Kidney epithelial cell (primary cell): ENCODE data around the gene ZNF236. TPM values are rescaled to one million over a fixed set of nuclear protein-coding genes. Genes with fewer than 3 reads are reported as not detected.

Source experiments
- DNase-seq: peaks from one replicate; pipeline ENCODE4 v3.0.0-alpha.2; 2010; ENCODE audit warnings: low read depth
- H3K27me3 ChIP-seq: 2 replicates; pipeline ENCODE4 v1.6.0; 2011; ENCODE audit warnings: low read length; ENCODE audit not compliant: control insufficient read depth, insufficient read depth
- H3K36me3 ChIP-seq: 2 replicates; pipeline ENCODE4 v1.5.1; 2011; ENCODE audit warnings: low read length; ENCODE audit not compliant: control insufficient read depth, insufficient read depth
- H3K4me3 ChIP-seq: 2 replicates; pipeline ENCODE4 v1.5.1; 2011; ENCODE audit warnings: low read depth, mild to moderate bottlenecking, control low read depth, low read length
- total RNA-seq: library from RNA; depleted of rRNA; stranded (reverse); fragments of >200 nt; gene quantifications from 2 replicates; pipeline ENCODE4 v1.2.3, GENCODE V29; 2015
- TF ChIP-seq, protein P1 (sequence below): IDR thresholded peaks from 2 replicates; pipeline ENCODE4 v1.5.1; 2011; ENCODE audit warnings: mild to moderate bottlenecking, moderate library complexity, low read length, control low read depth, inconsistent platforms; ENCODE audit not compliant: insufficient read depth, poor library complexity, severe bottlenecking

ZNF236 gene
- total RNA-seq, 1 donor from 2014 or later, result 7.8 TPM

DNA sequence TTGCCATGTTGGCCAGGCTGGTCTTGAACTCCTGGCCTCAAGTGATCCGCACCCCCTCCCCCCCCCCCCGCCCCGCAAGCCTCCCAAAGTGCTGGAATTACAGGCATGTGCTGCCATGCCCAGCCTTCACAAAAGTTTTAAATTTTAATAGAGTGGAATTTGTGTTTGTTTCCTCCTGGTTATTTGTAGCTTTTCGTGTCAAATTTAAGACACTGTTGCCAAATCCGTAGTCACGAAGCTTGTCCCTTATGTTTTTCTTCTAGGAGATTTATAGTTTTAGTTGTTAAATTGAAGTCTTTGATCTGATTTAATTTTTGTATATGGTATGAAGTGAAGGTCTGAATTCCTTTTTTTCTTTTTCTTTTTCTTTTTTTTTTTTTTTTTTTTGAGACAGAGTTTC, 14.7 kb downstream of the ZNF236 start:
- TF ChIP-seq, protein P1, sequence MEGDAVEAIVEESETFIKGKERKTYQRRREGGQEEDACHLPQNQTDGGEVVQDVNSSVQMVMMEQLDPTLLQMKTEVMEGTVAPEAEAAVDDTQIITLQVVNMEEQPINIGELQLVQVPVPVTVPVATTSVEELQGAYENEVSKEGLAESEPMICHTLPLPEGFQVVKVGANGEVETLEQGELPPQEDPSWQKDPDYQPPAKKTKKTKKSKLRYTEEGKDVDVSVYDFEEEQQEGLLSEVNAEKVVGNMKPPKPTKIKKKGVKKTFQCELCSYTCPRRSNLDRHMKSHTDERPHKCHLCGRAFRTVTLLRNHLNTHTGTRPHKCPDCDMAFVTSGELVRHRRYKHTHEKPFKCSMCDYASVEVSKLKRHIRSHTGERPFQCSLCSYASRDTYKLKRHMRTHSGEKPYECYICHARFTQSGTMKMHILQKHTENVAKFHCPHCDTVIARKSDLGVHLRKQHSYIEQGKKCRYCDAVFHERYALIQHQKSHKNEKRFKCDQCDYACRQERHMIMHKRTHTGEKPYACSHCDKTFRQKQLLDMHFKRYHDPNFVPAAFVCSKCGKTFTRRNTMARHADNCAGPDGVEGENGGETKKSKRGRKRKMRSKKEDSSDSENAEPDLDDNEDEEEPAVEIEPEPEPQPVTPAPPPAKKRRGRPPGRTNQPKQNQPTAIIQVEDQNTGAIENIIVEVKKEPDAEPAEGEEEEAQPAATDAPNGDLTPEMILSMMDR, result no peak
- no peaks in the 10 kb centered on the region for H3K27me3 ChIP-seq
- DNase-seq, result no peak
- H3K4me3 ChIP-seq, result no peak overlapping the region
- H3K36me3 ChIP-seq, result no peaks in the 10 kb centered on the region

DNA sequence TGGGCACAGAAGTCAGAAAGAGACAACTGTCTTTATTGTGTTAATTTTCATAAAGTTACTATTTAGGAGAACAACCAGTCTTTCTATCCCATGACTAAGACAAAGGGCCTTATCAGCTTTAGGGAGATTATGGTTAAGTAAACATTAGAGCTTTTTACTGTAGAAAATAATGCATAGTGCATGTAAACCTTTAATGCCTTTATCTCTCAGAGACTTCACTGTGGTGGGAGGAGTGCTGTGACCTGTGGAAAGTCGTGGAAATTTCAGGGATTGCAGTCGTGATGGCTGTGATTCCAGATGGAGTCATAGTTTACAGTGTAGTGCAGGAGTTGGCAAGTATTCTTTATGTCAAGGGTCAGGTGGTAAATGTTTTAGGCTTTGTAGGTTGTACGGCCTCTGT, 15.8 kb downstream of the ZNF236 start:
- no peak for DNase-seq
- no peaks in the 10 kb centered on the region for H3K27me3 ChIP-seq
- no peaks in the 10 kb centered on the region for H3K36me3 ChIP-seq
- TF ChIP-seq, protein P1, result no peak
- no peak overlapping the region for H3K4me3 ChIP-seq

DNA sequence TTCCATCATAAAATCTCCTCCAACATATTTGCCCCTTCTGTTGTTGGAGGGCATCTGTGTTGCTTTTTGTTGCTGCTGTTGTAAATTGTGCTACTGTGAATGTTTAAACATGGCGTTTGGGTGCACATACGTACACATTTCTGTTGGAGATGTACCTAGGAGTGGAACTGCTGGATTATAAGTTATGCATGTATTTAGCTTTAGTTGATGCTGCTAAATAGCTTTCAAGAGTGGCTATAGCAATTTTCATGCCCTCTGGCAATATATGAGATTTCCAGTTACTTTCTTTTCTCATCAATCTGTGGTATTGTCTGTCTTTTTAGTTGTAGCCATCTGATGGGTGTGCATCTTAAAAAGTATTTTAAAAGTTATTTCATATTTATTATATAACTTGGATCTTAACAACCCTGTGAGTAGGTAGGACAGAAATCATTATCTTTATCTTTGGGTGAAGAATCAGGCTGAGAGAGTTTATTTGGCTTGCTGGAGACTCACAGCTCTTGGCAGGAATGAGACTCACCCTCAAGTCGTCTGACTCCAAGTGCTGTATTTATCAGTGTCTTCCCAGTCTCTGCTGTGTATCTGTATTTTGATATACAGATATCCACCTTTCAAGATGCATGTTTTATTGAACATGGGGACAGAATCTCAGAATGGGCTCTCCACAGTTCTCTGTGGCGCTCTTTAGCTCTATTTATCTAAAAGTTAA, 16.9 kb downstream of the ZNF236 start:
- Histone ChIP-seq H3K27me3 (no peaks in the 10 kb centered on the region), H3K4me3 (no peak overlapping the region), H3K36me3 (no peaks in the 10 kb centered on the region)
- DNase-seq, result no peak
- TF ChIP-seq, protein P1, result no peak

DNA sequence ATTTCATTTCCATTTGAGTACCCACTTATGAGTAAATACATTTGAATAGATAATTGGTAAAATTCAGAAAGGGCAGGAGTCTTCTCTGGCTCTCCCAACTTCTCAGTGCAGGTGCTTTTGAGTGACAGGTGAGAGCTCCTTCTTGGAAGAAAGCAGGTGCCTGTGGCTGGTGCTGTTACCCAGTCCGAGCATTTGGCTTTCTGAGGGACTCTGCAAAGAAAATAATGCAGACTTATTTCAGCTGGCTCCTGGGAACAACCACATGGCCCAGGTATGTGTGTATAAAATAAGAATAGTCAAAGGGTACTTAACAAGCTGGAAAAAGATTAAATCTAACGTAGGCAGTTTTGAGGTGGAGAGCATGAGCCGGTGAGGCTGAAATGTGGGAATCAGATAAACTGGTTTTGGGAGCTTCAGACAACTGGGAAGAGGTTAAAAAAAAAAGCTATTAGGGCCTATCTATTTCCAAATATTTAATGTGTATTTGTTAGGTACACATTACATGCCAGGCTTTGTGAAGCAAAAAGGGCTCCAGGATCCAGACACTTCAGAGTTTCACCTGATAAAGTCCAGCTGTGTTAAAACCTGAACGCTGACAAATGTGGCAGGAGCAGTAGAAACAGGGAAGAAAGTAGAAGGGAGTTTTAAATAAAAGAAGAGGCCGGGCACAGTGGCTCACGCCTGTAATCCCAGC, 20.6 kb downstream of the ZNF236 start:
- Histone ChIP-seq H3K36me3 (no peaks in the 10 kb centered on the region), H3K4me3 (no peak overlapping the region), H3K27me3 (no peaks in the 10 kb centered on the region)
- no peak for DNase-seq
- TF ChIP-seq, protein P1, result no peak

DNA sequence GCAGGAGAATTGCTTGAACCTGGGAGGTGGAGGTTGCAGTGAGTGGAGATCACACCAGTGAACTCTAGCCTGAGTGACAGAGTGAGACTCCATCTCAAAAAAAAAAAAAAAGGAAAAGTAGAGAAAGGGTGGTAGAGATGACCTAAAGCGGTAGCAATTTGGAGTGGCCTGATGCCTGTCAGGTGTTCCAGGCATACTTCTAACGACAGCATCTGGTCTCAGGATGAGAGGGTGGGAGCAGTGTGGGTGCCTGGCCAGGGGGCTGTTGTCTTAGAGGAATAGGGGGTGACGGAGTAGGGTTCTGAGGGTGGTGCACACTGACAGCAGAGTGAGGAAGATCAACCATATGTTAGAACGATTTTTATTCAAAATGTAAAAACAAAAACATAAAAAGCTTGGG, 21.8 kb downstream of the ZNF236 start:
- no peak for DNase-seq
- H3K4me3 ChIP-seq, result no peak overlapping the region
- TF ChIP-seq, protein P1, result no peak

More for the DNA sequence above, 21.8 kb downstream of the ZNF236 start:
- Histone ChIP-seq H3K27me3 (no peaks in the 10 kb centered on the region), H3K36me3 (no peaks in the 10 kb centered on the region)
